ENCODE results near the gene CHRM5. TPM values are rescaled to one million over a fixed set of nuclear protein-coding genes. Genes with fewer than 3 reads are reported as not detected.
"Not testable (repeated sequence)": the region's sequence is repeated elsewhere in the genome, so short reads cannot be mapped to it uniquely, and the experiment has no call there.

The CHRM5 gene
- total RNA-seq, 2 experiments from 2014 or later = not detected

- no peak overlapping the region for H3K27ac Mint-ChIP-seq
- no peaks in the 10 kb centered on the region for H3K9me3 Mint-ChIP-seq
- ChIA-PET POLR2A (no interaction called here), CTCF (no interaction called here)
- H3K4me1 Mint-ChIP-seq = no peaks in the 10 kb centered on the region
- peaks cover 1% of the 10 kb centered on the region for H3K36me3 Mint-ChIP-seq (ENCODE audit: low read depth)
- no peak for DNase-seq
- H3K4me3 Mint-ChIP-seq = no peak overlapping the region
- no peaks in the 10 kb centered on the region for H3K27me3 Mint-ChIP-seq
These were observed 38.1 kb downstream of the CHRM5 start for GRCh38 chr15:34006381-34006780.

- H3K4me1 Mint-ChIP-seq = no peaks in the 10 kb centered on the region
- CTCF ChIA-PET = no interaction called here
These were observed 41.4 kb downstream of the CHRM5 start for GRCh38 chr15:34009656-34010055.

GRCh38 chr15:34010921-34011320 is 42.6 kb downstream of the CHRM5 start:
- H3K27ac Mint-ChIP-seq = no peak overlapping the region
- no peak for DNase-seq
- no peak overlapping the region for H3K4me3 Mint-ChIP-seq
- no peaks in the 10 kb centered on the region for H3K9me3 Mint-ChIP-seq
- H3K4me1 Mint-ChIP-seq = no peaks in the 10 kb centered on the region
- ChIA-PET POLR2A (interaction anchor here (0.6 kb wide), 1 partner anchor 29 kb away, joined by 3 read pairs; no protein-coding TSS in a partner anchor), CTCF (no interaction called here)
- no peaks in the 10 kb centered on the region for H3K36me3 Mint-ChIP-seq (ENCODE audit: low read depth)
- no peaks in the 10 kb centered on the region for H3K27me3 Mint-ChIP-seq

More at GRCh38 chr15:34009656-34010055, 41.4 kb downstream of the CHRM5 start:
- Mint-ChIP-seq H3K27ac (no peak overlapping the region), H3K36me3 (ENCODE audit: low read depth) (no peaks in the 10 kb centered on the region), H3K27me3 (no peaks in the 10 kb centered on the region), H3K9me3 (no peaks in the 10 kb centered on the region), H3K4me3 (no peak overlapping the region)
- POLR2A ChIA-PET = interaction anchor here (1.1 kb wide), 1 partner anchor 9 kb away, joined by 3 read pairs; no protein-coding TSS in a partner anchor
- no peak for DNase-seq

- Mint-ChIP-seq H3K27me3 (no peaks in the 10 kb centered on the region), H3K27ac (no peak overlapping the region), H3K4me3 (no peak overlapping the region), H3K9me3 (no peaks in the 10 kb centered on the region), H3K36me3 (ENCODE audit: low read depth) (no peaks in the 10 kb centered on the region), H3K4me1 (no peaks in the 10 kb centered on the region)
- ChIA-PET POLR2A (no interaction called here), CTCF (no interaction called here)
- no peak for DNase-seq
These were observed 43.2 kb downstream of the CHRM5 start for GRCh38 chr15:34011481-34011880.

GRCh38 chr15:34012461-34013028 is 44.2 kb downstream of the CHRM5 start:
- peaks cover 3% of the 10 kb centered on the region for H3K4me1 Mint-ChIP-seq
- H3K9me3 Mint-ChIP-seq = no peaks in the 10 kb centered on the region
- no peaks in the 10 kb centered on the region for H3K27me3 Mint-ChIP-seq
- DNase-seq = no peak
- CTCF ChIA-PET = no interaction called here
- POLR2A ChIA-PET = no interaction called here
- H3K4me3 Mint-ChIP-seq = no peak overlapping the region
- peaks cover 2% of the 10 kb centered on the region for H3K36me3 Mint-ChIP-seq (ENCODE audit: low read depth)
- H3K27ac Mint-ChIP-seq = no peak overlapping the region

- Mint-ChIP-seq H3K4me3 (no peak overlapping the region), H3K9me3 (no peaks in the 10 kb centered on the region), H3K36me3 (ENCODE audit: low read depth) (peaks cover 2% of the 10 kb centered on the region), H3K4me1 (peaks cover 11% of the 10 kb centered on the region), H3K27ac (no peak overlapping the region), H3K27me3 (no peaks in the 10 kb centered on the region)
- POLR2A ChIA-PET = no interaction called here
- CTCF ChIA-PET = no interaction called here
- DNase-seq = no peak
These were observed 45.4 kb downstream of the CHRM5 start for GRCh38 chr15:34013746-34014145.

GRCh38 chr15:34014556-34014955 is 46.3 kb downstream of the CHRM5 start:
- no peaks in the 10 kb centered on the region for H3K9me3 Mint-ChIP-seq
- ChIA-PET CTCF (no interaction called here), POLR2A (no interaction called here)

GRCh38 chr15:34018021-34018645 is 49.8 kb downstream of the CHRM5 start:
- Mint-ChIP-seq H3K4me1 (peaks cover 21% of the 10 kb centered on the region), H3K9me3 (peaks cover 3% of the 10 kb centered on the region), H3K36me3 (ENCODE audit: low read depth) (peaks cover 9% of the 10 kb centered on the region), H3K27me3 (no peaks in the 10 kb centered on the region), H3K27ac (peak overlapping the region; percentile 59), H3K4me3 (peak overlapping the region; percentile 47)
- CTCF ChIA-PET = no interaction called here
- peak; percentile 66 for DNase-seq
- POLR2A ChIA-PET = interaction anchor here (0.7 to 2.1 kb wide), 5 partner anchors 8 to 21 kb away, joined by 3 to 14 read pairs (median 3); partner anchors contain the start of gene AVEN

More at GRCh38 chr15:34014556-34014955, 46.3 kb downstream of the CHRM5 start:
- peaks cover 2% of the 10 kb centered on the region for H3K36me3 Mint-ChIP-seq (ENCODE audit: low read depth)
- H3K27ac Mint-ChIP-seq = no peak overlapping the region
- no peak overlapping the region for H3K4me3 Mint-ChIP-seq
- no peak for DNase-seq
- H3K27me3 Mint-ChIP-seq = no peaks in the 10 kb centered on the region
- peaks cover 16% of the 10 kb centered on the region for H3K4me1 Mint-ChIP-seq

- H3K27ac Mint-ChIP-seq = peak overlapping the region; percentile 59
- H3K4me3 Mint-ChIP-seq = peak overlapping the region; percentile 47
- H3K36me3 Mint-ChIP-seq (ENCODE audit: low read depth); DNase-seq; CTCF ChIA-PET; H3K9me3 Mint-ChIP-seq; H3K27me3 Mint-ChIP-seq: not testable (repeated sequence)
- POLR2A ChIA-PET = interaction anchor here (0.7 to 2.1 kb wide), 4 partner anchors 9 to 20 kb away, joined by 3 to 14 read pairs (median 3); partner anchors contain the start of gene AVEN
- peaks cover 21% of the 10 kb centered on the region for H3K4me1 Mint-ChIP-seq
These were observed 50.4 kb downstream of the CHRM5 start for GRCh38 chr15:34018738-34019137.

- peaks cover 3% of the 10 kb centered on the region for H3K9me3 Mint-ChIP-seq
- ChIA-PET POLR2A (interaction anchor here (1.2 kb wide), 1 partner anchor 17 kb away, joined by 3 read pairs; no protein-coding TSS in a partner anchor), CTCF (no interaction called here)
- H3K27ac Mint-ChIP-seq = no peak overlapping the region
- H3K4me1 Mint-ChIP-seq = peaks cover 21% of the 10 kb centered on the region
- no peaks in the 10 kb centered on the region for H3K27me3 Mint-ChIP-seq
- H3K36me3 Mint-ChIP-seq (ENCODE audit: low read depth) = peaks cover 9% of the 10 kb centered on the region
- H3K4me3 Mint-ChIP-seq = no peak overlapping the region
- DNase-seq = no peak
These were observed 51.2 kb downstream of the CHRM5 start for GRCh38 chr15:34019369-34019990.

- CTCF ChIA-PET = no interaction called here
- DNase-seq = no peak
These were observed 55.6 kb downstream of the CHRM5 start for GRCh38 chr15:34023907-34024306.

GRCh38 chr15:34025252-34025651 is 57.0 kb downstream of the CHRM5 start:
- Mint-ChIP-seq H3K27ac (no peak overlapping the region), H3K4me1 (peaks cover 4% of the 10 kb centered on the region), H3K36me3 (ENCODE audit: low read depth) (peaks cover 7% of the 10 kb centered on the region), H3K27me3 (no peaks in the 10 kb centered on the region), H3K9me3 (peaks cover 8% of the 10 kb centered on the region), H3K4me3 (no peak overlapping the region)
- ChIA-PET POLR2A (no interaction called here), CTCF (no interaction called here)
- no peak for DNase-seq

More at GRCh38 chr15:34023907-34024306, 55.6 kb downstream of the CHRM5 start:
- Mint-ChIP-seq H3K4me3 (no peak overlapping the region), H3K4me1 (peaks cover 8% of the 10 kb centered on the region), H3K36me3 (ENCODE audit: low read depth) (peaks cover 7% of the 10 kb centered on the region), H3K27ac (no peak overlapping the region), H3K9me3 (peaks cover 8% of the 10 kb centered on the region), H3K27me3 (no peaks in the 10 kb centered on the region)
- POLR2A ChIA-PET = no interaction called here

GRCh38 chr15:34027606-34028005 is 59.3 kb downstream of the CHRM5 start:
- DNase-seq = no peak
- peaks cover 5% of the 10 kb centered on the region for H3K9me3 Mint-ChIP-seq
- ChIA-PET POLR2A (no interaction called here), CTCF (interaction anchor here (0.7 kb wide), 1 partner anchor 38 kb away, joined by 3 read pairs; no protein-coding TSS in a partner anchor)
- no peak overlapping the region for H3K27ac Mint-ChIP-seq
- H3K4me3 Mint-ChIP-seq = no peak overlapping the region
- peaks cover 3% of the 10 kb centered on the region for H3K4me1 Mint-ChIP-seq
- H3K36me3 Mint-ChIP-seq (ENCODE audit: low read depth) = no peaks in the 10 kb centered on the region
- no peaks in the 10 kb centered on the region for H3K27me3 Mint-ChIP-seq
